ENCODE measurements around the gene SLC49A3.

GRCh38 chr4:667545-667925 lies 21.4 kb downstream of the SLC49A3 start:
- TF ChIP-seq POLR2AphosphoS5 (IDR thresholded peaks at IDR 0.05; ENCODE audit: low read depth, low read length) (no peak), FOXP1 (IDR thresholded peaks at IDR 0.05) (no peak), FOXP1 (CRISPR knock-in tag; IDR thresholded peaks at IDR 0.05) (no peak), KDM6A (CRISPR knock-in tag; IDR thresholded peaks at IDR 0.05; ENCODE audit: low read depth) (no peak), POLR2A (IDR thresholded peaks at IDR 0.05; ENCODE audit: insufficient read depth in 1 of 2, low read depth in 2 of 2, low read length in 2 of 2) (no peak), RFX5 (IDR thresholded peaks at IDR 0.05; ENCODE audit: low read depth, low read length) (no peak), EP300 (IDR thresholded peaks at IDR 0.05; ENCODE audit: low read depth in 2 of 2, low read length in 2 of 2) (no peak), EP300 (CRISPR knock-in tag; IDR thresholded peaks at IDR 0.05; ENCODE audit: borderline replicate concordance) (no peak), MAX (IDR thresholded peaks at IDR 0.05) (no peak)
